ENCODE results near the gene RAD9A.
A peak's percentile ranks its signal among the peaks of the same experiment; 100 is the strongest.
"Not testable (repeated sequence)": the region's sequence is repeated elsewhere in the genome, so short reads cannot be mapped to it uniquely, and the experiment has no call there.

RAD9A gene

GRCh38 chr11:67427364-67427859 is 35.6 kb downstream of the RAD9A start:
- not testable (repeated sequence) for DNase-seq (ENCODE audit: low read depth, low spot score)

- DNase-seq (ENCODE audit: low read depth, low spot score) = peak; percentile 94
Observed at GRCh38 chr11:67428052-67429001, 36.5 kb downstream of the RAD9A start, which contains the start of gene RPS6KB2. TSS of gene RPS6KB2 (plus strand) at chr11:67428494. CDS start at chr11:67428546, 52 bp downstream.

DNA sequence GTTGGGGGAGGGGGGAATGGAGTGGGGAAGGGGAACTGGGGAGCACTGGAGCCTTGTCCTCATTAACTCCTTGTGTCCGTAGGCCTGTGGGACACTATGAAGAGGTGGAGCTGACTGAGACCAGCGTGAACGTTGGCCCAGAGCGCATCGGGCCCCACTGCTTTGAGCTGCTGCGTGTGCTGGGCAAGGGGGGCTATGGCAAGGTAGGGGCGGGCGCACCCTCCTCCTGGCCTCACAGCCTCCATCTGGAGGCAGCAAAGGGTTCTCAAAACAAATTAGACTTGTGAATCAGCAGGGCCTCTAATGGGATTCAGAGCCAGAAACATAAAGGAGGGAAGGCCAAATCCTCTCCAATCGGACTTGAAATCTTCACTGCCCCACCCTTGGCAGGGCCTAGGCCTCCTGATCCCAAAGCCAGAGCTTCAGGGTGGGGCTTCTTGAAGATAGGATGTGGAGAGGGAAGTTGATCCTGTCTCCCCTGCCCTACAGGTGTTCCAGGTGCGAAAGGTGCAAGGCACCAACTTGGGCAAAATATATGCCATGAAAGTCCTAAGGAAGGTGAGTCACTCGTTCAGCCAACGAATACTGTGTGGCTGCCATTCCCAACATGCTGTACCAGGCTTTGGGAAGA is 37.4 kb downstream of the RAD9A start:
- no peak for DNase-seq (ENCODE audit: low read depth, low spot score)

- DNase-seq (ENCODE audit: low read depth, low spot score) = no peak
Observed at GRCh38 chr11:67429722-67430121, 37.9 kb downstream of the RAD9A start.

DNA sequence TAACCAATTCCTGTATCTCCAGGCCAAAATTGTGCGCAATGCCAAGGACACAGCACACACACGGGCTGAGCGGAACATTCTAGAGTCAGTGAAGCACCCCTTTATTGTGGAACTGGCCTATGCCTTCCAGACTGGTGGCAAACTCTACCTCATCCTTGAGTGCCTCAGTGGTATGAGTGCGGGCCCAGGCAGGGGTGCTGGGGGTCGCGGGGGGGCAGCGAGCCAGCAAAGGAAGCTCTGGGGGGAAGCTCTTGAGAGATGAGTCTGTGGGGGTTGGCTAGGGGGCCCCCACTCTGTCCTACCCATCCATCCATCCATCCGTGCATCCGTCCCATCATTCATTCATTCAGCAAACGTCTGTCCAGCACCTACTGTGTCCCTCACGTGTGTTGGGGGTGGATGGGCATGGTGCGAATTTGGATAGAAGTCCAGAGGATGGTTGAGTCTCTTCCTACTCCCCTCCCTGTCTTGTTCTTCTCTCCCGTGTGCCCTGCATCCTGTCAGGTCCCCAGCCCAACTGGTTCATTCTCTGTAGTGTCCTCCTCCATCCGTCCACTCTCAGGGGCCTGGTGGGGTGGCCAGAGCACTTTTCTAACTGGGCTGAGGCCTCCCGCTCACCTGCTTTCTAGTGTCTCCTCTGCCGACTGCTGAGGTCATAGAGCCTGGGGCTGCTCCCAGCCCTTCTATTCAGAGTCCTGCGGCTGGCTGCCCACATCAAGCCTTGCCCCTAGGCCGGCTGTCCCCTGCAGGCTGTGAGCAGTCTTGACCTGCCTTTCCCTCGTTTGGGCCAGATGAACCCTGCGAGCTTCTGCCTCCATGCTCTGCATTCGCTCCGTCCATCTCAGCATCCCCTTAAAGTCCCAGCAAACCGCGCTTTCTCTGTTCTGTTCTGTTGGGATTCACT is 39.8 kb downstream of the RAD9A start:
- DNase-seq (ENCODE audit: low read depth, low spot score) = no peak

DNA sequence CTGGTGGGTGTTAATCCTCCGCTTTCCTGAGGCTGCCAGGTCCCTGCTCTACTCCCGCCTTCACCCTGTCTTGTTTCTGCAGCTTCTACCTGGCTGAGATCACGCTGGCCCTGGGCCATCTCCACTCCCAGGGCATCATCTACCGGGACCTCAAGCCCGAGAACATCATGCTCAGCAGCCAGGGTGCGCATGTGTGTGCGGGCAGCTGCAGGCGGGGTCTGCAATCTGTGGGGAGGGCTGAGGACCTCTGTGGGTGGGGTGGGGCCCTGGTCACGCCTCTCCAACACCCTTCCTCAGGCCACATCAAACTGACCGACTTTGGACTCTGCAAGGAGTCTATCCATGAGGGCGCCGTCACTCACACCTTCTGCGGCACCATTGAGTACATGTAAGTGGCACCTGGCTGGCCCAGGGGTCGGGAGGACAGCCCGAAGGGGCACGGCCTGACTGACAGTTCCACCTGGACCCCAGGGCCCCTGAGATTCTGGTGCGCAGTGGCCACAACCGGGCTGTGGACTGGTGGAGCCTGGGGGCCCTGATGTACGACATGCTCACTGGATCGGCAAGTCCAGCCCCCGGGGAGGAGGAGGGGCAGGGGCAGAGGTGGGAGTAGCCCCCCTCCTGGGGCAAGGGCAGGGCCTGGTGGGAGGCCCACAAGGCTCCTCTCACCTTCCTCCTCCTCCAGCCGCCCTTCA is 41.0 kb downstream of the RAD9A start:
- DNase-seq (ENCODE audit: low read depth, low spot score) = no peak

- no peak for DNase-seq (ENCODE audit: low read depth, low spot score)
Observed at GRCh38 chr11:67433536-67434394, 42.0 kb downstream of the RAD9A start.

- DNase-seq (ENCODE audit: low read depth, low spot score) = no peak
Observed at GRCh38 chr11:67434395-67434881, 42.7 kb downstream of the RAD9A start.

- no peak for DNase-seq (ENCODE audit: low read depth, low spot score)
Observed at GRCh38 chr11:67435031-67435726, 43.4 kb downstream of the RAD9A start.

DNA sequence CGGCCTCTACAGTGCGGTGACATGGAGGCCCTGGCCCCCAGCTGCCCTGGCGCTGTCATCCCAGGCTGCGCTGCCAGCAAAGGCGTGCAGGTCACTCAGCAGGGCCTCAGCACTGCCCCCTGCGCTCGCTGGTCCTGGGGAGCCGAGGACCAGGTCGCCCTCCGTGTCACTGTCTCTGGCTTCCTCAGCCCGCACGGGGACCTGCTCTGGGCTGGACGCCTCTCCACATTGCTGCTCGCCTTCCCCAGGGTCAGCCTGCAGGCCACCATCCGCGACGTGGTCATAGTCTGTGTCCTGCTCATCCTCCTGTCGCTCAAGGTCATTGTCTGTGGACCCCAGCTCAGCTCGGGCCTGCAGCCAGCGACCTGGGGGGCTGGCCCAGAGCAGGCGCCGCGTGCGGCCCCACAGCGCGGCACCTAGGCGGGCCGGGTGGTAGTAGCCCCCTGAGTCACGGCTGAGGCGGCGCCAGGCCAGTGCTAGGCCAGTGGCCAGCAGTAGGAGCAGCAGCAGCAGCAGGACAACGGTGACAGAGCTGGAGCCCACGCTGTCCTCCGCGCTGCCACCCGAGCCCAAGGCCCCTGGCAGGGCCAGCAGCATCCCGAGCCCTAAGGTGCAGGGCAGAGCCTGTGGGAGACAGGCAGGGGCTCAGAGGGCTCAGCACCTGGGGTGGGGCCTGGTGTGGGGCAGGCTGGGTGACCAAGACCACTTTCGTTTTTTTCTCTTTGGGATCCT is 44.1 kb downstream of the RAD9A start:
- DNase-seq (ENCODE audit: low read depth, low spot score) = no peak

DNA sequence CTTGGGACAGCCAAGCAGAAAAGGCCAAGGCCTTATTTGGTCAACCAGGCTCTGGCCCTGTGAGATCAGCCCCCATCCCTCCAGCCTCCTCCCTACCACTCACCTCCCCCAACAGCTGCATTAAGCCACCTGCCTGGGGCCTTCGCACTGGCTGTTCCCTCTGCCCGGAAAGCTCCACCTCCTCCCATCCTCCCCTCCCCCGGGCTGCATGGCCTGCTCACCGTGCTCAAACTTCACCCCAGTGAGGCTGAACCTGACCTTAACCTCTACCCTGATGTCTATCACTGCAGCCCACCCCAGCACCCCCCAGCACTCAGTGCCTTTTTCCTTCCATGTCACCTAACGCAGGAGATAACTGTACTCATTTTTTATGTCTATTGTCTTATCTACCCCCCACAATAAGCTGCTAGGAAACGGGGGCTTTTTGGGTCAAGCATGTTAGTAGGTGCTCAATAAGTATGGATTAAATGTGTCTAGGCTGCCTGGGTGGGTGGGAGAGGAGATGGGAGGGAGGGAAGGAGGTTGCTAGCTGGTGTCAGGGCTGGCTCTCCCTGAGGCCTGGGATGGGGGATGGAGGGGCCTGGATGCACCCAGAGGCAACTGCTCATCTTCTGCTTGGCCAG is 44.8 kb downstream of the RAD9A start:
- DNase-seq (ENCODE audit: low read depth, low spot score) = peak; percentile 86

GRCh38 chr11:67437082-67437808 is 45.5 kb downstream of the RAD9A start, which contains the start of gene PTPRCAP:
TSS of gene PTPRCAP (minus strand) at chr11:67437682. CDS start at chr11:67437619, 63 bp downstream.
- DNase-seq (ENCODE audit: low read depth, low spot score) = no peak

- DNase-seq (ENCODE audit: low read depth, low spot score) = no peak
Observed at GRCh38 chr11:67437809-67438157, 46.0 kb downstream of the RAD9A start.

DNA sequence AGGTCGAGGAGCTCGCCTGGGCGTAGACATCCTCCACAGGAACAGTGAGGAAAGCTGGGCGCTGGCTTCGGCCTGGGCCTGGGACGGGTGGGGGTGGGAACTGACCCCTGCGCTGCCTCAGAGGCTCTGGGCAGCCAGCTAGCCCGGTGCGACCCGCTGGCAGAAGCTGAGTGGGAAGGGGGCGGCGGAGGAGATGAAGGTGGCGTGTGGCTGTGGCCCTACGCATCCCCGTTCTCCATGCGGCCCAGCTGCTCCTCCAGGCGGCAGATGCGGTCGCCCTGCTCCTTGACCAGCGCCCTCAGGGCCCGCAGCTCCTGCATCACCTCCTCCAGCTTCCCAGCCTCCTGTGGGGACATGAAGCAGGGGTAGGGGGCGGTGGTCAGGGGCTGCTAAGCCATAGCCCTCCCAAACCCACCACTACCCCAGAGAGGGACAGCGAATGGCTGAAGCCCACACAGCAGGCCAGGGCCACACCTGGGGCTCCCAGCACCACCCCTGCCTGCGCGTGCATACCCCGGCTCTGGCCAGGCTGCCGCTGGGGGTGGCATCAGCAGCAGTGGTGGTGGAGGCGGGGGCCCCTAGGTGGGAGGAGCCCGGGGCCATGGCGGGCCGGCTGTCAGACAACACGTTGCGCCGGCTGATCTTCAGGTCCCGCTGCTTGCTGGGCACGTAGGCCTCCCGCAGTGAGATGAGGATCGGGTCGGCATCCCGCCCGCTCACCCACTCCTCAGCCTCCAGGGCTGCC is 46.5 kb downstream of the RAD9A start:
- DNase-seq (ENCODE audit: low read depth, low spot score) = no peak

DNA sequence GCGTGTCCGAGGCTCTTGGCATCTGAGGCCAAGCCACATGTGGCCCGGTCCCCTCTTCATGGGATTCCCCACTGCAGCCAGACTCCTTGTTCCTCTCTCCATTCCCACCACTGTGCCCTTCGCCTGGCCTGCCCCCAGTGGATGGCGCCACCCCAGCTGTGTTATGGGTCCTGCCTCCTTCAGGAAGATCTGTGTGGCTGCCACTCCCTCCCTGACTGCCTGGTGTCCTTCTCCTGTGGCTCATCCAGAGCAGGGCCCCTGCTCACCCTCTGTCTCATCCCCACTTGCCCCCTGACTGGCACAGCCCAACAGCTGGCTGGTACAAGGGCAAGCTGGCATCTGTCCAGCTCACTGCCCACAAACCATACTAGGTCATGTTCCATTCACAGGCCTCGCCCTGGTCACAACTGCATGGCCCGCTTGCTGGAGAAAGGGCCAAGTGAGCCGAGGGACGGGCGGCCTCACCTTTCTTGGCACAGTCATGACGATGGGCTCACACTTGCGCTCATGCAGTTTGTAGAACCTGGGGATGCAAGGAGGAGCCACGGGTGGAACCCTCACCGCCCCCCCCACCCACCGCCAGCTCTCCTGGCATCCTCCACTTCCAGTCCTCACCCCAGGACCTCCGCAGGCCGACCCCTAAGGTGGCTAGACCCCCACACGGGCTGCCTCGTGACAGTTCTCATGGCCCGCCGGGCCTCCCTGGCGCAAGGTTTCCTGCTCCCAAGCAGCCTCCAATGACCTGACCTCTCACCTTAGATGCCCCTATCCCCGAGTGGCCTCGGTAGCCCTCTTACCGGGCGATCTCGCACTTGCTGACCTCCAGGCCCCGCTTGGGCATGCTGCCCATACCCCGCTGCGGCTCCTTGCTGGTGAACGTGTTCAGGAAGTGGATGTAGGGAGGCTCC is 47.8 kb downstream of the RAD9A start:
- no peak for DNase-seq (ENCODE audit: low read depth, low spot score)

Data from iPS DF 19.7 (cell line).